Iris pigment epithelial cell (primary cell): ENCODE results near the gene USF3.
"Not testable (repeated sequence)": the region's sequence is repeated elsewhere in the genome, so short reads cannot be mapped to it uniquely, and the experiment has no call there.

ENCODE experiments used
- DNase-seq: peaks from one replicate; pipeline ENCODE4 v3.0.0-alpha.2; 2011; ENCODE audit warnings: low read depth

The USF3 gene

GRCh38 chr3:113654851-113655250 lies 41.6 kb downstream of the USF3 start:
- no peak for DNase-seq

DNA sequence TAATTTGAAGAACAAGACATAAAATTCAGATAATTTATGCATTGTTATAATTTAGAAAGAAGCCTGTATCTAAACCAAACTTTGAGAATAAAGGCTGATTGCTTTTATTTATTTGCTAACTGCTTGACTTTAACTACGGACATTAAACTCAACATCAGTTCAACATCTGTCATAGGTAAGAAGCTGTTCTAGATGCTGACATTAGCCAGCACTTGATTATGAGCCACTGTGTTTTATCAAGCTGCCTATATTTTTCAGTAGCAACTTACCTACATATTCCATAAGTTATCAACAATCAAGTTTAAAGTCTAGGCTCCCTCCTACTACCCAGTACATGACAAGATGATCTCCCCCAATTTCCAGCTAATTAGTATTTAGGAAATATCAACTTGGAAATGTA lies 42.1 kb downstream of the USF3 start:
- DNase-seq: no peak

- DNase-seq: no peak
Measured at GRCh38 chr3:113649174-113649845, 47.1 kb downstream of the USF3 start.

GRCh38 chr3:113648524-113648923 lies 47.9 kb downstream of the USF3 start:
- no peak for DNase-seq

GRCh38 chr3:113643583-113643982 lies 52.9 kb downstream of the USF3 start:
- DNase-seq: no peak

DNA sequence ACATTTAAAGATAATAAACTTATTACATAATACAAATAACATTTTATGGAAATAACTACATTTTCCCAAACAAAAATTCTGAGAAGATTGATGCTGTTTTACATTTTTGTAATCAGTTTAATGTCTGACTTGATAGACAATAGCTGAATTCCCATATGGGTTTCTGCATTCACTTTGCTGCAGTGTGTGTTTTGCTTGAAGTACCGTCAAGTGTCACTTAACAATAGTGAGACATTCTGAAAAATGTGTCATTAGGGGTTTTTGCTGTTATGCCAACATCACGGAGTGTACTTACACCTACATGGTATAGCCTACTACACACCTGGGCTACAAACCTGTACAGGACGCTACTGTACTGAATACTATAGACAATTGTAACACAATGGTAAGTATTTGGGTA lies 57.5 kb downstream of the USF3 start:
- DNase-seq: no peak

GRCh38 chr3:113637756-113638155 lies 58.7 kb downstream of the USF3 start:
- no peak for DNase-seq

DNA sequence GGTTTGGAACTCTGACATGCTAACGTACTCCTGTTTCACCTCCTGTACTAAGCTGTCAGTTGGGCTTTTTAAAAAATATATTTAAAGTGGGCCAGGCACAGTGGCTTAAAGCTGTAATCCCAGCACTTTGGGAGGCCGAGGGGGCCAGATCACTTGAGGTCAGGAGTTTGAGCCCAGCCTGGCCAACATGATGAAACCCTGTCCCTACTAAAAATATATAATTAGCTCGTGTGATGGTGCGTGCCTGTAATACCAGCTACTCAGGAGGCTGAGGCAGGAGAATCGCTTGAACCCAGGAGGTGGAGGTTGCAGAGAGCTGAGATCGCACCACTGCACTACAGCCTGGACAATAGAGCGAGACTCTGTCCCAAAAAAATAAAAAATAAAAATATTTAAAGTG lies 60.4 kb downstream of the USF3 start:
- not testable (repeated sequence) for DNase-seq

- no peak for DNase-seq
Measured at GRCh38 chr3:113634782-113635474, 61.5 kb downstream of the USF3 start.

- DNase-seq: no peak
Measured at GRCh38 chr3:113631573-113631972, 64.9 kb downstream of the USF3 start.

- no peak for DNase-seq
Measured at GRCh38 chr3:113630956-113631542, 65.4 kb downstream of the USF3 start.

DNA sequence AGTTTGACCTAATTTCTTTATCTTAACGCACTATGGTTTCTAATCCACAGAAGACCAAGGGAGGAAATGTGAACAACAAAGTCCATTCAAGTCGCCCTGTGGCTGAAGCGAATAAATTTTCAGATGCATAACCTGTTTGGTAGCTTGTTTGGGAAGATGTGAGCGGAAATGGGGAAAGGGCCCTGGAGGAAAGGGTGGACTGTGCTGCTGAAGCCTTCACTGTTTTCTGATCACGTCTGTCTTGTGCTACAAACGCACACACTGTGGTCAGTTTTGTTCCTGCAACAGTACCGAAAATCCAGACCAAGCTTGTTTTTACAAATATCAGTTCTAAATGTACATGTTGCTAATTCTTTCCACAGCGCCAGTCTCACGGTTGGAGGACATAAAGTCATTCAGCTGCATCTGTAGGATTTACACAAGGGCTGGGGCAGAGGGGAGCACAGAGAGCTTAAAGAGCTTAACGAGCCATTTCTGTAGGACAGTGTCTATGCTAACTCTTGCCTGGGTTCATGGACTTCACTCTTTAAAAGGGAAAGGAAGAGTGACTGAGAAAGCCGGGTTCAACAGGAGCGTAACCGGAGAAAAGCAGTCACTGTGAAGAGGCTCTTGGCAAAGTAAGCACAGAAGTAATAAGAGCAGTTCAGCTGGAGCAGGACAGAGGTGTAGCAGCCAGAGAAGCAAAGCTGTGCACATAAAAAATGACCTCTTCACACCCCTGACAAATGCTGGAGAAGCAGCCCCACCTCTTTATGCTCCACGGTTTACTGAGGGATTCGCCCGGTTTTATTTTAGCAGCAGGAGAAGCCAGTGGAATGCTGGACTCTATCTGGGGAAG lies 66.6 kb downstream of the USF3 start:
- no peak for DNase-seq

DNA sequence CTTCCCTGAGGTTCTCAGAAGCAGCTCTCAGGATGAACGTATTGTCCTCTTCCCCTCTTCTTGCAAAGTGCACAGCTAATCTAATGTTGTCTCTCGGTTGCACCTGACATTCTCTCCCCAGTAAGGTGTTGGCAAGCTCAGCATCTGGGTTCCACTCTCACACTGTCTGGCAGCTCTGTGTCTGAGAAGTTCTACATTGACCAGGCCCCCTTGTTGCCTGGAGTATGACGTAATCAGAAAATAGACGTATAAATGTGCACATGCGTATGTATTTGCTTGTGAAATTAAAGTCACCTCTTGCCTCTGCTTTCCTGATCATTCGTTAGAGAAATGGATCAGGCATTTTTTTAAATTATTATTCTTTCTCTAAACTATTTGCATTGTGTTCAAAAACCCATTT lies 67.7 kb downstream of the USF3 start:
- DNase-seq: no peak

DNA sequence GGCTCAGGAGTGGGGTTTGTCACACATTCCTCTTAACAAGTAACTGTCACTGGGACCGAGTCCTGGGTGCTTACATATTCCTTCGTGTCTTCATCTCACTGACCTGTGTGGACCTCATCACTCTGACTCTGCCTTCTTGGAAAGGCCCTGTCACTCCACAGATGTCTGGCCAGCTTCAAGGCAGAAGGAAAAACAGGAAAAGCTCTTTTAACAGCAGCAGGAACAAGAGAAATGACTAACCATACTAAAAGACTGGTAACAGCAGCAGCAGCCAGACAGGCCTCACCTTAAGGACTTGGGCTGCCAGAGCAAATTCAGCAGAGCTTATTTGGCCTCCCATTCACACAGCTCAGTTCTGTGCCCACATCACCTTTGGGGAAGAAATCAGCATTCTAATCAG lies 68.1 kb downstream of the USF3 start:
- DNase-seq: no peak

GRCh38 chr3:113626503-113627371 lies 69.7 kb downstream of the USF3 start:
- peak; percentile 65 for DNase-seq

DNA sequence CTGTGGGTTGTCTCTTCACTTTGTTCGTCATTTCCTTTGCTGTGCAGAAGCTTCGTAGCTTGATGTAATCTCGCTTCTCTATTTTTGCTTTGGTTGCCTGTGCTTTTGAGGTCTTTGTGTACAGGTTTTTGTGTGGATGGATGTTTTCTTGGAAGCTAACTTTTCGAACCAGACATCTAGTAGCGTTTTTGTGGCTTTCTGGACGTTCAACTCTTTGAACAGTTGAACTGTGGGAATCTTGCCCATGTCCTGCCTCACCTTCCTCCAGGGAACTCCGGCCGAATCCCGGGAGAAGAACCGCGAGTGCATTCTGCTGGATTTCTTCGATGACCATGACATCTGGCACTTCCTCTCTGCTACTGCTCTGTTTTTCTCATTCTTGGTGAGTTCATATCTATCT lies 70.6 kb downstream of the USF3 start:
- no peak for DNase-seq

GRCh38 chr3:113623811-113624210 lies 72.6 kb downstream of the USF3 start:
- no peak for DNase-seq

GRCh38 chr3:113623324-113623723 lies 73.1 kb downstream of the USF3 start:
- DNase-seq: no peak

- DNase-seq: no peak
Measured at GRCh38 chr3:113620091-113620490, 76.4 kb downstream of the USF3 start.

DNA sequence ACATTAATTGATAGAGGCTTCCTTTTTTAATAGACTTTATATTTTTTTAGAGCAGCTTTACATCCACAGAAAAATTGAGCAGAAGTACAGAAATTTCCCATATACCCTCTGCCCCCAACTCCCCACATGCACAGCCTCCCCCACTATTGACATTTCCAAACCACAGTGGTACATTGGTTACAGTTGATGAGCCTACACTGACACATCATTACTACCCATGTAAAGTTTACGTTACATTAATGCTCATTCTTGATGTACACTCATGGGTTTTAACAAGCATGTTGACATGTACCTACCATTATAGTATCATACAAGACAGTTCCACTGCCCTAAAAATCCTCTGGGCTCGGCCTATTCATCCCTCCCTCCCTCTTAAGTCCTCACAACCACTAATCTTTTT lies 78.7 kb downstream of the USF3 start:
- no peak for DNase-seq

DNA sequence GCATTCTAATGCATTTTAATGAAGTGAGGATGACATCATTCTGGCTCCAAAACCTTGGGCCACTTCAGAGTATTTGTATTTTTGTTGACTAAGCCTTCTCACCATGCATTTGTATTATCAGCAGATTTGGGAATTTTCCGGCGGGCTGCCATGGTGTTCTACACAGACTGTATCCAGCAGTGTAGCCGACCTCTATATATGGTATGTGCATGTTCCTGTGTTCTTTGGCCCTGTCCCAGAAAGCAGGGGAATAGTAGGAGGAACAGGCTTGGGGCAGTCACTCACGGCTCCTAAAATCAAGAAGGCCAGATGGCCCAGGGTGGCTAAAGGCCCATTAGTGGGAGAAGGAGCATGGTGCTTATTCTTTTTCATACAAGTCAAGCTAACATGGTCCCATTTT lies 80.5 kb downstream of the USF3 start:
- no peak for DNase-seq

GRCh38 chr3:113614402-113614801 lies 82.0 kb downstream of the USF3 start:
- DNase-seq: no peak
